Psoas muscle (tissue), 8 donors: Measurements from ENCODE around the gene NRP1. TPM values are rescaled to one million over a fixed set of nuclear protein-coding genes. Genes with fewer than 3 reads are reported as not detected.

ENCODE experiments used
- ATAC-seq, 4 donors: fragments of 200-7000 bp; cut with Tn5 transposase; one replicate each; pipeline ENCODE4 v1.9.1; 2020; ENCODE audit warnings: moderate library complexity in 3 of 4, mild to moderate bottlenecking in 2 of 4
- DNase-seq, 2 donors: peaks; one replicate each; pipeline ENCODE4 v3.0.0-alpha.2; 2020
- H3K27ac ChIP-seq: fragments of 200-600 bp; one replicate; pipeline ENCODE4 v1.8.0; 2022
- H3K27me3 ChIP-seq, 3 donors: fragments of 200-600 bp in 1 of 3; one replicate each; pipeline versions ENCODE4 v1.6.1 to v1.8.0; 2013 to 2022; ENCODE audit warnings: low read length in 2 of 3, mild to moderate bottlenecking in 2 of 3, moderate library complexity in 1 of 3; ENCODE audit not compliant: insufficient read depth in 3 of 3
- H3K36me3 ChIP-seq, 2 donors: fragments of 200-600 bp in 1 of 2; one replicate each; pipeline versions ENCODE4 v1.6.1 to v1.8.0; 2013 to 2022; ENCODE audit warnings: low read depth in 1 of 2, mild to moderate bottlenecking in 1 of 2, moderate library complexity in 1 of 2; ENCODE audit not compliant: insufficient read depth in 1 of 2
- H3K4me1 ChIP-seq: fragments of 200-600 bp; one replicate; pipeline ENCODE4 v1.8.0; 2022
- H3K4me3 ChIP-seq: fragments of 200-600 bp; one replicate; pipeline ENCODE4 v1.8.0; 2022; ENCODE audit warnings: mild to moderate bottlenecking
- H3K9me3 ChIP-seq: fragments of 200-600 bp; one replicate; pipeline ENCODE4 v1.8.0; 2022
- CTCF ChIP-seq: fragments of 200-600 bp; IDR thresholded peaks from one replicate; pipeline ENCODE4 v1.8.0; 2022; ENCODE audit warnings: antibody characterized with exemption
- WGBS, 3 donors: extraction: QIAGEN DNeasy Blood & Tissue Kit; methylation state at CpG; one replicate each; pipeline versions ENCODE4 v1.1.6 to v1.1.7; 2013; 5-methylcytosine and 5-hydroxymethylcytosine counted together
- intact Hi-C, 2 donors: fragments of 100-400 bp; cut with DNase I; formaldehyde crosslinking; loops; one replicate each; pipeline versions ENCODE4 v1.11.0 to v1.14.2; 2022
- polyA plus RNA-seq, 3 donors: library from polyadenylated mRNA; stranded (reverse); fragments of 200-250 nt; gene quantifications; one replicate each; pipeline ENCODE4 v1.2.3, GENCODE V29; 2013
- total RNA-seq, 4 donors: library from RNA; stranded (reverse); fragmentation: NEBNext Ultra II Directional in 2 of 4; extraction: Animal tissue kit (Norgen Biotek cat#: 25700) in 2 of 4; gene quantifications; one replicate each; pipeline versions ENCODE4 v1.2.1 to v1.2.4, GENCODE V29; 2021 to 2023
- donor health status: healthy with polysubstance abuse.
- donor health status: DM: no; HTN: no; CAD: no; lungs with moderate emphysema.
- donor health status: Bipolar disorder and iron deficiency.
- donor health status: healthy.
- donor health status: DM: yes; HTN: yes; CAD: no.
- donor health status: DM: no; HTN: no; CAD: no.
- donor health status: DM: no; HTN: no; CAD: no.
- donor health status: DM: yes; HTN: yes; CAD: no.

Gene NRP1
- total and polyA plus RNA-seq, 7 donors = 10.9 to 54.8 (median 31.2) TPM

DNA sequence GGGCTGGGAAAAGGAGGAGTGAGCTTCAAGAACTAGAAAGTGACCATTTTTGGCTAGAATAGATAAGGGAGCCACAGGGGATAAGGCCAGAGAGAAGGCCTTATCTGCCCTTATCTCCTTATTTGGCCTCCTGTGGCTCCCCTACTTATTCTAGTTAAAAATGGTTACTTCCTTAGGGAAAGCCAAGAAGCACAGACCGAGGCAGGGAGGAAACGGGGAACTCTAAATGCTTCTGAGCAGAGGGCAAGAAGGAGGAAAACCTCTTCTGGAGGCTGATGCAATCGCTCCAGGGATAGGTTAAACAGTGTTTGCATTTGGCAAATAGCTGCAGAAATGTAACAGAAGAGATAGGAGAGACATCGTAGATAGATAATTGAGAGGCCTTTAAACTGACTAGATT lies 18.6 kb downstream of the NRP1 start:
- intact Hi-C loops = no loop called here
- H3K27me3 ChIP-seq = no peaks in the 10 kb centered on the region
- H3K9me3 ChIP-seq = no peaks in the 10 kb centered on the region
- H3K4me3 ChIP-seq = no peak overlapping the region
- H3K27ac ChIP-seq = peak overlapping the region; percentile 10
- DNase-seq (no peak), ATAC-seq (no peak)
- H3K4me1 ChIP-seq = peaks cover 53% of the 10 kb centered on the region
- H3K36me3 ChIP-seq = peaks cover 0 to 10% of the 10 kb centered on the region in 2 donors
- TF ChIP-seq CTCF = no peak
- 65 to 72% (median 69%) methylated on average over 4 of the region's 4 CpGs for WGBS, 3 donors

DNA sequence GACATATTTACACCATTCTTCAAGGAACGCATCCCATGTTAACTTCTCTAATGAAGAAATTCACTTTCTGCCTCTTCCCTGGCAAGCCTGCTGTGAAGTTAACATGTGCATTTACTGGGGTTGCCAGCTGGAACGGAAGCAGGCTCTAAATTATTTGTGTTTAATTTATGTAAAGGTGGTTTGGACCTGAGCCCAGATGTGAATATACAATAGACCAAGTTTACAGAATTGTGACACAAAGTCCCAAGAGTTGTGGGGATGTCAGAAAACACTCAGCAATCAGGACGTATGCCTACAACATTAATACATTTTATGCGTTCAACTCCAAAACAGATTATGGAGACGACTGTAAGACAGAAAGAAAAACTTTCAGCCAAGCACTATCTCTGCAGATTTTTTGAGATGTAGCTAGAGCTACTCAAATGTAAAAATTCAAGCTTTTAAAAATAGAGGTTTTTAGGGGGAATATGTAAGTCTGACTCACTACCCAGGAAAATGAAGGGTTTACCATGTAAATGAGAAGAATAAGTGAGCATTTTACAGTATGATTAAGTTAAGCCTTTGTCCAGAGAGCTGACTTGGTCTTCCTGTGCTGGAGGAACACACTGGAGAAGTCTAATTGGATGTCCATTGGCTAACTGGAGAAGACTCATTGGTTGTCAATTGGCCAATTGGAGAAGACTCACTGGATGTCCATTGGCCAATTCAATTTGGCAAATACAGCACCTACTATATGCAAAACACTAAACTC lies 19.5 kb downstream of the NRP1 start:
- Histone ChIP-seq H3K4me1 (peaks cover 51% of the 10 kb centered on the region), H3K9me3 (no peaks in the 10 kb centered on the region), H3K36me3 (peaks cover 0 to 10% of the 10 kb centered on the region in 2 donors), H3K27ac (no peak overlapping the region), H3K4me3 (no peak overlapping the region), H3K27me3 (no peaks in the 10 kb centered on the region)
- intact Hi-C loops = no loop called here
- DNase-seq (no peak), ATAC-seq (no peak)
- TF ChIP-seq CTCF = no peak
- 70 to 80% (median 77%) methylated on average over 5 of the region's 5 CpGs for WGBS, 3 donors

DNA sequence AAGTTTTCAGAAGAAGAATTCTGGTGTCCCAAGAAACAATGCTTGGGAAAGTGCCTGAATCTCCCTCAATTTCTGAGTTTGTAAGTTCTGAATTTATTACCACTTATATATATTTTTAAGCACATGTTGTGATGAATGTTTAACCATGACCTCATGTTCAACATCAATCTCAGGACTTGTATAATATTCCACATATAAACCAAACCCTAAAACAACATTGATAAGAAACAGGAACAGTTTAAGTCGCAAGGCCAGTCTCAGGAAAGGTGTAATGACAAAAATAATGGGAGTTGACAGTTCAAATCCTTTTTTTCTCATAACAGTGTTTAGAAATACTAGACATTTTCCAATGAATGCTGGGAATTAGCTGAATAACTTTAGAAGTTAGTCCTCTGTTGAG lies 22.8 kb downstream of the NRP1 start:
- intact Hi-C loops = no loop called here
- Histone ChIP-seq H3K9me3 (no peaks in the 10 kb centered on the region), H3K27me3 (no peaks in the 10 kb centered on the region), H3K4me3 (no peak overlapping the region), H3K36me3 (peaks cover 0 to 10% of the 10 kb centered on the region in 2 donors), H3K4me1 (peaks cover 28% of the 10 kb centered on the region), H3K27ac (no peak overlapping the region)
- no peak for ATAC-seq
- 87 to 92% (median 88%) methylated on average over 1 of the region's 1 CpG for WGBS, 3 donors
- TF ChIP-seq CTCF = no peak
- no peak for DNase-seq

GRCh38 chr10:33310853-33311252 lies 23.6 kb downstream of the NRP1 start:
- H3K36me3 ChIP-seq = peaks cover 0 to 10% of the 10 kb centered on the region in 2 donors
- WGBS, 3 donors = 75 to 83% (median 82%) methylated on average over 4 of the region's 4 CpGs
- peak overlapping the region; percentile 2 for H3K27ac ChIP-seq
- no peaks in the 10 kb centered on the region for H3K9me3 ChIP-seq
- H3K4me3 ChIP-seq = no peak overlapping the region
- peaks cover 21% of the 10 kb centered on the region for H3K4me1 ChIP-seq
- no peak for DNase-seq
- intact Hi-C loops = no loop called here
- H3K27me3 ChIP-seq = no peaks in the 10 kb centered on the region
- no peak for ATAC-seq
- no peak for TF ChIP-seq CTCF

DNA sequence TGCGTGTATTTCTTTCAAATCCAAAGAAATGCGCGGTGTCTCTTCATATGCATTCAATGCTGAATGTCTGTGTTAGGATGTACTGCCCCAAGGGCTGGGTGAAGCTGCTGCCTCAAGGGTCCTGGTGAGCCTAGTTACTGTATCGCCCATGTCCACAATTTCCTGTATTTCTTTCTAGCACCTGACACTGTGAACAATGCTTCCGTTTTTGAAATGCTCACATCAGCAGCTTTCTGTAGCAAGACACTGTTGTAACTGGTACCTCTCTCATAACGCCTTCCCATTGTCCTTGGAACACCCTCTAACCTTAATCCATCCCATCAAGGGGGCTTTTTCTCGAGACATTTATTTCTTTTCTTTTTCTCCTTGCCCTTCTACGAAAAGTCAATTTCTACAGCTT lies 25.1 kb downstream of the NRP1 start:
- Histone ChIP-seq H3K4me1 (peaks cover 16% of the 10 kb centered on the region), H3K27ac (no peak overlapping the region), H3K9me3 (no peaks in the 10 kb centered on the region), H3K4me3 (no peak overlapping the region), H3K27me3 (no peaks in the 10 kb centered on the region), H3K36me3 (peaks cover 0 to under 1% of the 10 kb centered on the region in 2 donors)
- no peak for TF ChIP-seq CTCF
- DNase-seq (no peak), ATAC-seq (no peak)
- intact Hi-C loops = no loop called here
- WGBS, 3 donors = 75 to 85% (median 81%) methylated on average over 8 of the region's 8 CpGs
